LNCaP clone FGC (cell line): Measurements from ENCODE around the gene HYCC1.
"Not testable (repeated sequence)": the region's sequence is repeated elsewhere in the genome, so short reads cannot be mapped to it uniquely, and the experiment has no call there.

Source experiments
- DNase-seq: peaks from one replicate; pipeline ENCODE4 v3.0.0-alpha.2; 2011; ENCODE audit warnings: low read depth
- H3K4me3 ChIP-seq: 2 replicates; pipeline ENCODE4 v1.5.1; 2011; ENCODE audit warnings: mild to moderate bottlenecking, low read depth, low read length, control low read depth
- CTCF ChIP-seq: IDR thresholded peaks from 2 replicates; pipeline ENCODE4 v1.5.1; 2012; ENCODE audit warnings: mild to moderate bottlenecking; ENCODE audit not compliant: control insufficient read depth, insufficient read depth; ENCODE audit errors: extremely low read depth

HYCC1 gene

GRCh38 chr7:22980422-22980821, 33.5 kb downstream of the HYCC1 start:
- no peak for DNase-seq
- no peak overlapping the region for H3K4me3 ChIP-seq
- no peak for TF ChIP-seq CTCF

GRCh38 chr7:22979861-22980260, 34.1 kb downstream of the HYCC1 start:
- no peak for DNase-seq
- TF ChIP-seq CTCF = no peak
- no peak overlapping the region for H3K4me3 ChIP-seq

- no peak for TF ChIP-seq CTCF
- no peak overlapping the region for H3K4me3 ChIP-seq
- no peak for DNase-seq
These were observed 34.7 kb downstream of the HYCC1 start for GRCh38 chr7:22979251-22979650.

GRCh38 chr7:22974636-22975035, 39.3 kb downstream of the HYCC1 start:
- not testable (repeated sequence) for DNase-seq, H3K4me3 ChIP-seq

- H3K4me3 ChIP-seq = no peak overlapping the region
- TF ChIP-seq CTCF = no peak
- no peak for DNase-seq
These were observed 41.7 kb downstream of the HYCC1 start for GRCh38 chr7:22972207-22972606.

GRCh38 chr7:22969010-22969431, 44.9 kb downstream of the HYCC1 start:
- DNase-seq = no peak
- no peak for TF ChIP-seq CTCF
- no peak overlapping the region for H3K4me3 ChIP-seq
